ENCODE results near the gene HAPSTR1.

GRCh38 chr16:9050102-9050830 lies 41.2 kb upstream of the HAPSTR1 start:
- no peak for TF ChIP-seq POLR2A (IDR thresholded peaks at IDR 0.05)
- peak in 2 of 4 donors; percentile 9 to 17 for TF ChIP-seq CTCF (IDR thresholded peaks at IDR 0.05)

Measured in right lobe of liver (tissue), 4 donors.